Natural killer cell (primary cell): ENCODE data around the gene KRTAP24-1. TPM values are rescaled to one million over a fixed set of nuclear protein-coding genes. Genes with fewer than 3 reads are reported as not detected.

ENCODE experiments used
- ATAC-seq, 3 donors: fragments of 150-1000 bp in 2 of 3; fragments of 200-7000 bp in 1 of 3; cut with Tn5 transposase; 1 replicate in 1 of 3; 2 replicates in 2 of 3; pipeline ENCODE4 v1.10.0; 2021; ENCODE audit warnings: mild to moderate bottlenecking in 2 of 3, moderate library complexity in 2 of 3
- DNase-seq, 2 donors: peaks; one replicate each; pipeline versions ENCODE4 v3.0.0 to v3.0.0-alpha.2; 2013 to 2021; ENCODE audit warnings: mixed read lengths in 1 of 2
- H3K27ac ChIP-seq: one replicate; pipeline ENCODE4 v1.5.1; 2013; ENCODE audit warnings: mild to moderate bottlenecking, low read length
- H3K27me3 ChIP-seq: one replicate; pipeline ENCODE4 v1.6.1; 2013; ENCODE audit warnings: low read length; ENCODE audit not compliant: control insufficient read depth, insufficient read depth
- H3K36me3 ChIP-seq: one replicate; pipeline ENCODE4 v1.6.1; 2013; ENCODE audit warnings: low read length; ENCODE audit not compliant: control insufficient read depth, insufficient read depth
- H3K4me1 ChIP-seq: one replicate; pipeline ENCODE4 v1.6.1; 2013; ENCODE audit warnings: low read length; ENCODE audit not compliant: control insufficient read depth, insufficient read depth
- H3K4me3 ChIP-seq: one replicate; pipeline ENCODE4 v1.5.1; 2013; ENCODE audit warnings: low read length
- H3K9me3 ChIP-seq: one replicate; pipeline ENCODE4 v1.6.1; 2013; ENCODE audit warnings: low read length; ENCODE audit not compliant: control insufficient read depth, insufficient read depth
- H3K27ac Mint-ChIP-seq, 2 donors: one replicate each; pipeline ENCODE4 v1.8.0; 2022; ENCODE audit warnings: mild to moderate bottlenecking in 2 of 2, mixed read lengths in 2 of 2, moderate library complexity in 1 of 2
- H3K27me3 Mint-ChIP-seq, 2 donors: one replicate each; pipeline ENCODE4 v1.8.0; 2022; ENCODE audit warnings: low read depth in 2 of 2, mixed read lengths in 2 of 2
- H3K36me3 Mint-ChIP-seq: one replicate; pipeline ENCODE4 v1.8.0; 2022; ENCODE audit warnings: mixed read lengths
- H3K4me1 Mint-ChIP-seq, 2 donors: one replicate each; pipeline ENCODE4 v1.8.0; 2022; ENCODE audit warnings: mixed read lengths in 2 of 2
- H3K4me3 Mint-ChIP-seq: one replicate; pipeline ENCODE4 v1.8.0; 2022; ENCODE audit warnings: mild to moderate bottlenecking, moderate library complexity, mixed read lengths
- H3K9me3 Mint-ChIP-seq, 2 donors: one replicate each; pipeline ENCODE4 v1.8.0; 2022; ENCODE audit warnings: mixed read lengths in 2 of 2
- WGBS: methylation state at CpG from one replicate; pipeline ENCODE4 v1.1.7; 2013; ENCODE audit warnings: missing lambda C conversion rate; ENCODE audit not compliant: insufficient coverage; 5-methylcytosine and 5-hydroxymethylcytosine counted together
- intact Hi-C: fragments of 100-400 bp; cut with micrococcal nuclease; formaldehyde crosslinking; loops from one replicate; pipeline ENCODE4 v1.14.2; 2022
- total RNA-seq, 4 donors: library from RNA; stranded (reverse); fragments of 120-200 nt in 1 of 4; gene quantifications; one replicate each; pipeline versions ENCODE4 v1.2.3 to v1.2.4, GENCODE V29; 2013 to 2022
- TF ChIP-seq, protein P1 (sequence below): fragments of 200-600 bp; IDR thresholded peaks from one replicate; pipeline ENCODE4 v1.8.0; 2022; ENCODE audit warnings: antibody characterized with exemption

KRTAP24-1 gene
- total RNA-seq, 3 donors from 2014 or later (not counting 1 experiment from before 2014, with no cell fraction given) = not detected

DNA sequence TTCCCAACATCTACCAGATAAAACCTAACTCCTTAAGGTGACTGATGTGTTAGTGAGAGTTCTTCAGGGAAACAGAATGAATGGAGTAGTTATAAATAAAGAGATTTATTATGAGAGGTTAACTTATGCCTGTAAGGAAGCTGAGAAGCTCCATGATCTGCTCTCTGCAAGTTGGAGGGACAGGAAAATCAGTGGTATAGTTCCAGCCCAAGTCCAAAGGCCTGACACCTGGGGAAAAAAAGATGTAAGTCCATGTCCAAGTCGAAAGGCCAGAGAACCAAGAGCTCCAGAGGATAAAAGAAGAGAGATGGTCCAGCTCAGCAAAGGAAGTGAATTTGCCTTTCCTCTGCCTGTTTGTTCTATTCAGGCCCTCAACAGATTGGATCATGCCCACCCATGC, 27.1 kb downstream of the KRTAP24-1 start:
- H3K27ac Mint-ChIP-seq = no peak overlapping the region
- no peak overlapping the region for H3K4me3 ChIP-seq
- DNase-seq = no peak
- H3K4me3 Mint-ChIP-seq = no peak overlapping the region
- no peaks in the 10 kb centered on the region for H3K36me3 Mint-ChIP-seq
- no peaks in the 10 kb centered on the region for H3K4me1 ChIP-seq
- no peaks in the 10 kb centered on the region for H3K4me1 Mint-ChIP-seq
- peaks cover 10 to 18% of the 10 kb centered on the region in 2 donors for H3K9me3 Mint-ChIP-seq
- no peak for ATAC-seq
- H3K27me3 ChIP-seq = no peaks in the 10 kb centered on the region
- TF ChIP-seq, protein P1, sequence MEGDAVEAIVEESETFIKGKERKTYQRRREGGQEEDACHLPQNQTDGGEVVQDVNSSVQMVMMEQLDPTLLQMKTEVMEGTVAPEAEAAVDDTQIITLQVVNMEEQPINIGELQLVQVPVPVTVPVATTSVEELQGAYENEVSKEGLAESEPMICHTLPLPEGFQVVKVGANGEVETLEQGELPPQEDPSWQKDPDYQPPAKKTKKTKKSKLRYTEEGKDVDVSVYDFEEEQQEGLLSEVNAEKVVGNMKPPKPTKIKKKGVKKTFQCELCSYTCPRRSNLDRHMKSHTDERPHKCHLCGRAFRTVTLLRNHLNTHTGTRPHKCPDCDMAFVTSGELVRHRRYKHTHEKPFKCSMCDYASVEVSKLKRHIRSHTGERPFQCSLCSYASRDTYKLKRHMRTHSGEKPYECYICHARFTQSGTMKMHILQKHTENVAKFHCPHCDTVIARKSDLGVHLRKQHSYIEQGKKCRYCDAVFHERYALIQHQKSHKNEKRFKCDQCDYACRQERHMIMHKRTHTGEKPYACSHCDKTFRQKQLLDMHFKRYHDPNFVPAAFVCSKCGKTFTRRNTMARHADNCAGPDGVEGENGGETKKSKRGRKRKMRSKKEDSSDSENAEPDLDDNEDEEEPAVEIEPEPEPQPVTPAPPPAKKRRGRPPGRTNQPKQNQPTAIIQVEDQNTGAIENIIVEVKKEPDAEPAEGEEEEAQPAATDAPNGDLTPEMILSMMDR = no peak
- H3K36me3 ChIP-seq = no peaks in the 10 kb centered on the region
- H3K27ac ChIP-seq = no peak overlapping the region
- intact Hi-C loops = no loop called here
- peaks cover 3% of the 10 kb centered on the region for H3K9me3 ChIP-seq
- H3K27me3 Mint-ChIP-seq = no peaks in the 10 kb centered on the region
- 66% methylated on average over 1 of the region's 1 CpG for WGBS

DNA sequence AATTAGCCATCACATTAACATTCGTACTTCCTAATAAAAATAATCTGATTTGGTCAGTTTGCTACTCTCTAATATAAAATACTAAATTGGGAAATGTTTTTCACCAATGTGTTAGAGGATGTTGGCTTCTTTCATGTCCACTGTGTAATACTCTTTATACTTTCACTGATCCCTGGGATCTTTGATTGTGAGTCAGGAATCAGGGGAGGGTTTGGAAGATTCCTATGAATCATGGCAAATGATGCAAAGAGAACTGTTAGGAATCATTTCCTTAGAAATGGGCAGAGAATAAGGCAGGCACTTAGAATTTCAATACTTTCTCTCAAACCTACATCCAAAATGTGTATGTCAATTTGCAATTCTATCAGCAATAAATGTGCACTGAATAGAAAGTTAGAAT, 31.0 kb downstream of the KRTAP24-1 start:
- intact Hi-C loops = no loop called here
- Mint-ChIP-seq H3K4me3 (no peak overlapping the region), H3K9me3 (peaks cover 9 to 12% of the 10 kb centered on the region in 2 donors), H3K36me3 (no peaks in the 10 kb centered on the region), H3K27ac (no peak overlapping the region), H3K4me1 (no peaks in the 10 kb centered on the region), H3K27me3 (no peaks in the 10 kb centered on the region)
- Histone ChIP-seq H3K4me1 (no peaks in the 10 kb centered on the region), H3K4me3 (no peak overlapping the region), H3K27ac (no peak overlapping the region), H3K27me3 (no peaks in the 10 kb centered on the region), H3K36me3 (no peaks in the 10 kb centered on the region), H3K9me3 (no peaks in the 10 kb centered on the region)
- no peak for DNase-seq
- no peak for ATAC-seq
- TF ChIP-seq, protein P1 = no peak
- no CpG with 5 or more reads among the region's 1 CpG for WGBS

DNA sequence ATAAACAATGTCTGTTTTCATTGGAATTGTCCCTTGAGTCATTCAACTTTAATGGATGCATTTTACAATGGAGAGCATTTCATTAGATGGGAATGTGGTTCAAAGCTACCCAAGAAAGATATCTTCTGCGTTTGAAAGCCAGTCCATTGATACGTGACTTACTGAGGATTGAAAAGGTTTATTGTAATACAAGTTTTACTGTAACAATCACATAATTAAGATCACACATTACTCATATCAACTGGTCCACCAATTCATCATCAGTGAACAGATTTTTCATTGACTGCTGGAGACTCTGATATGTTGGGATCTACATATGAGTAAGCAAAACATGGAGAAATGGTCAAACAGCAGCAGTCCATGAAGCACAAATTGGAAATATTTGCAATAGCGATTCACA, 32.8 kb downstream of the KRTAP24-1 start:
- Histone ChIP-seq H3K27me3 (no peaks in the 10 kb centered on the region), H3K9me3 (no peaks in the 10 kb centered on the region), H3K4me3 (no peak overlapping the region), H3K27ac (no peak overlapping the region), H3K4me1 (no peaks in the 10 kb centered on the region), H3K36me3 (no peaks in the 10 kb centered on the region)
- H3K36me3 Mint-ChIP-seq = peaks cover 5% of the 10 kb centered on the region
- TF ChIP-seq, protein P1 = no peak
- intact Hi-C loops = no loop called here
- H3K9me3 Mint-ChIP-seq = peaks cover 7 to 9% of the 10 kb centered on the region in 2 donors
- no peak overlapping the region for H3K27ac Mint-ChIP-seq
- no peak overlapping the region for H3K4me3 Mint-ChIP-seq
- H3K27me3 Mint-ChIP-seq = no peaks in the 10 kb centered on the region
- DNase-seq = no peak
- WGBS = 85% methylated on average over 1 of the region's 3 CpGs
- no peaks in the 10 kb centered on the region for H3K4me1 Mint-ChIP-seq
- no peak for ATAC-seq

DNA sequence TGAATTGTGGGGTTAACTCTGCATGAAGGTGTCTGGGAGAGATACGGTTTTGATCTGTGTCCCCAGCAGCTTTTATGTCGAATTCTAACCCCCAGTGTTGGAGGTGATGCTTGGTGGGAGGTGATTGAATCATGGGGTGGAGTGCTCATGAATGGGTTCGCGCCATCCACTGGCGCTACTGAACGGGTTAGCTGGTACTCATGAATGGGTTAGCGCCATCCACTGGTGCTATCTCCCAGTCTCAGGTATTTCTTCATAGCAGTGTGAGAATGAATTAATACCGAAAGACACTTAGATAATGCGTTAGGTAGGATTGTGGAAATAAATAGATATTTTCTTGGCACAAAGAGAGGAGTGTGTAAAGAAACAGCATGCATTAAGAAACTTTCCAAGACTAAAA, 33.9 kb downstream of the KRTAP24-1 start:
- peaks cover 15% of the 10 kb centered on the region for H3K36me3 Mint-ChIP-seq
- Histone ChIP-seq H3K36me3 (no peaks in the 10 kb centered on the region), H3K27me3 (no peaks in the 10 kb centered on the region), H3K4me1 (no peaks in the 10 kb centered on the region), H3K9me3 (no peaks in the 10 kb centered on the region), H3K27ac (no peak overlapping the region), H3K4me3 (no peak overlapping the region)
- no peak overlapping the region for H3K27ac Mint-ChIP-seq
- no peak for DNase-seq
- H3K9me3 Mint-ChIP-seq = peaks cover 7 to 12% of the 10 kb centered on the region in 2 donors
- intact Hi-C loops = no loop called here
- H3K4me3 Mint-ChIP-seq = no peak overlapping the region
- ATAC-seq = no peak
- 90% methylated on average over 9 of the region's 9 CpGs for WGBS
- H3K27me3 Mint-ChIP-seq = no peaks in the 10 kb centered on the region
- H3K4me1 Mint-ChIP-seq = no peaks in the 10 kb centered on the region
- TF ChIP-seq, protein P1 = no peak
